ENCODE results near the gene LOXL1.

LOXL1 gene

GRCh38 chr15:73993211-73993994, 67.1 kb downstream of the LOXL1 start:
- Mint-ChIP-seq H3K36me3 (ENCODE audit: low read depth) (peaks cover 20% of the 10 kb centered on the region), H3K27me3 (no peaks in the 10 kb centered on the region), H3K27ac (peak overlapping the region; percentile 91), H3K4me1 (ENCODE audit: low read depth) (peaks cover 52% of the 10 kb centered on the region), H3K4me3 (peak overlapping the region; percentile 97), H3K9me3 (no peaks in the 10 kb centered on the region)
- intact Hi-C loops (cut with micrococcal nuclease), result no loop called here

- Mint-ChIP-seq H3K4me1 (ENCODE audit: low read depth) (peaks cover 50% of the 10 kb centered on the region), H3K27me3 (no peaks in the 10 kb centered on the region), H3K4me3 (peak within 1 kb of the TSS; percentile 97), H3K36me3 (ENCODE audit: low read depth) (peaks cover 31% of the 10 kb centered on the region), H3K9me3 (no peaks in the 10 kb centered on the region), H3K27ac (peak within 1 kb of the TSS; percentile 91)
- intact Hi-C loops (cut with micrococcal nuclease), result no loop called here
Measured at GRCh38 chr15:73994413-73994883, 68.2 kb downstream of the LOXL1 start, which contains the start of gene PML. TSS of gene PML (plus strand) at chr15:73994716. CDS start at chr15:73994813, 97 bp downstream.

GRCh38 chr15:73994912-73995622, 68.8 kb downstream of the LOXL1 start:
- peaks cover 37% of the 10 kb centered on the region for H3K36me3 Mint-ChIP-seq (ENCODE audit: low read depth)
- peak overlapping the region; percentile 91 for H3K27ac Mint-ChIP-seq
- H3K27me3 Mint-ChIP-seq, result no peaks in the 10 kb centered on the region
- intact Hi-C loops (cut with micrococcal nuclease), result no loop called here
- peak overlapping the region; percentile 97 for H3K4me3 Mint-ChIP-seq
- peaks cover 50% of the 10 kb centered on the region for H3K4me1 Mint-ChIP-seq (ENCODE audit: low read depth)
- no peaks in the 10 kb centered on the region for H3K9me3 Mint-ChIP-seq

- Mint-ChIP-seq H3K36me3 (ENCODE audit: low read depth) (peaks cover 48% of the 10 kb centered on the region), H3K4me1 (ENCODE audit: low read depth) (peaks cover 48% of the 10 kb centered on the region), H3K4me3 (peak overlapping the region; percentile 37), H3K27me3 (no peaks in the 10 kb centered on the region), H3K27ac (peak overlapping the region; percentile 91), H3K9me3 (no peaks in the 10 kb centered on the region)
- intact Hi-C loops (cut with micrococcal nuclease), result no loop called here
Measured at GRCh38 chr15:73996267-73996666, 70.0 kb downstream of the LOXL1 start.

- H3K27ac Mint-ChIP-seq, result peak overlapping the region; percentile 75
- H3K4me3 Mint-ChIP-seq, result peak overlapping the region; percentile 72
- no peaks in the 10 kb centered on the region for H3K27me3 Mint-ChIP-seq
- no peaks in the 10 kb centered on the region for H3K9me3 Mint-ChIP-seq
- peaks cover 46% of the 10 kb centered on the region for H3K4me1 Mint-ChIP-seq (ENCODE audit: low read depth)
- intact Hi-C loops (cut with micrococcal nuclease), result no loop called here
- peaks cover 53% of the 10 kb centered on the region for H3K36me3 Mint-ChIP-seq (ENCODE audit: low read depth)
Measured at GRCh38 chr15:73996939-73997338, 70.7 kb downstream of the LOXL1 start.

- H3K36me3 Mint-ChIP-seq (ENCODE audit: low read depth), result peaks cover 60% of the 10 kb centered on the region
- intact Hi-C loops (cut with micrococcal nuclease), result no loop called here
- no peaks in the 10 kb centered on the region for H3K27me3 Mint-ChIP-seq
- peaks cover 38% of the 10 kb centered on the region for H3K4me1 Mint-ChIP-seq (ENCODE audit: low read depth)
- H3K27ac Mint-ChIP-seq, result no peak overlapping the region
- no peak overlapping the region for H3K4me3 Mint-ChIP-seq
- no peaks in the 10 kb centered on the region for H3K9me3 Mint-ChIP-seq
Measured at GRCh38 chr15:73997986-73998385, 71.7 kb downstream of the LOXL1 start.

All from dendritic cell treated with granulocyte-macrophage colony-stimulating factor and Interleukin-4, amounts not matched to agents 40 ng/mL and 50 ng/mL, for 4 days (primary cell).